ENCODE results near the gene UNC5B.
"Not testable (repeated sequence)": the region's sequence is repeated elsewhere in the genome, so short reads cannot be mapped to it uniquely, and the experiment has no call there.

DNA sequence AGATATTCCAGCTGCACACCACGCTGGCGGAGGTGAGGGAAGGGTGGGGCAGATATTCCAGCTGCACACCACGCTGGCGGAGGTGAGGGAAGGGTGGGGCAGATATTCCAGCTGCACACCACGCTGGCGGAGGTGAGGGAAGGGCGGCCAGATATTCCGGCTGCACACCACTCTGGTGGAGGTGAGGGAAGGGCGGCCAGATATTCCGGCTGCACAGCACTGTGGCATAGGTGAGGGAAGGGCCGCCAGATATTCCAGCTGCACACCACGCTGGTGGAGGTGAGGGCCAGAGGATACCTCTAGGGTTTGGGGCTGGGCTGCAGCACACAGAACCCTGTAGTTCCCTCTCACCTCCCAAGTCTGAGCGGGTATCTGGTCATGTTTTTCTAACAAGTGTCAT lies 84.4 kb downstream of the UNC5B start:
- TF ChIP-seq CTCF (IDR thresholded peaks at IDR 0.05); EMX1 (CRISPR knock-in tag; IDR thresholded peaks at IDR 0.05); ATF3 (CRISPR knock-in tag; conservative IDR thresholded peaks at IDR 0.05); HMGXB4 (CRISPR knock-in tag; IDR thresholded peaks at IDR 0.05); JUN (CRISPR knock-in tag; IDR thresholded peaks at IDR 0.05); CREM (CRISPR knock-in tag; IDR thresholded peaks at IDR 0.05); FOXK1 (CRISPR knock-in tag; IDR thresholded peaks at IDR 0.05); ELF4 (CRISPR knock-in tag; IDR thresholded peaks at IDR 0.05; ENCODE audit: low read depth); IRF2 (CRISPR knock-in tag; IDR thresholded peaks at IDR 0.05; ENCODE audit: borderline replicate concordance, low read depth); ZBTB21 (CRISPR knock-in tag; IDR thresholded peaks at IDR 0.05; ENCODE audit: borderline replicate concordance); ETV6 (CRISPR knock-in tag; IDR thresholded peaks at IDR 0.05): not testable (repeated sequence)
- TF ChIP-seq, protein P1, sequence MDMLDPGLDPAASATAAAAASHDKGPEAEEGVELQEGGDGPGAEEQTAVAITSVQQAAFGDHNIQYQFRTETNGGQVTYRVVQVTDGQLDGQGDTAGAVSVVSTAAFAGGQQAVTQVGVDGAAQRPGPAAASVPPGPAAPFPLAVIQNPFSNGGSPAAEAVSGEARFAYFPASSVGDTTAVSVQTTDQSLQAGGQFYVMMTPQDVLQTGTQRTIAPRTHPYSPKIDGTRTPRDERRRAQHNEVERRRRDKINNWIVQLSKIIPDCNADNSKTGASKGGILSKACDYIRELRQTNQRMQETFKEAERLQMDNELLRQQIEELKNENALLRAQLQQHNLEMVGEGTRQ (CRISPR knock-in tag; IDR thresholded peaks at IDR 0.05): not testable (repeated sequence)
- TF ChIP-seq, protein P2, sequence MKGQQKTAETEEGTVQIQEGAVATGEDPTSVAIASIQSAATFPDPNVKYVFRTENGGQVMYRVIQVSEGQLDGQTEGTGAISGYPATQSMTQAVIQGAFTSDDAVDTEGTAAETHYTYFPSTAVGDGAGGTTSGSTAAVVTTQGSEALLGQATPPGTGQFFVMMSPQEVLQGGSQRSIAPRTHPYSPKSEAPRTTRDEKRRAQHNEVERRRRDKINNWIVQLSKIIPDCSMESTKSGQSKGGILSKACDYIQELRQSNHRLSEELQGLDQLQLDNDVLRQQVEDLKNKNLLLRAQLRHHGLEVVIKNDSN (CRISPR knock-in tag; IDR thresholded peaks at IDR 0.05): not testable (repeated sequence)

All from WTC11 (cell line).